A673 (cell line): Measurements from ENCODE around the gene TBXAS1. TPM values are rescaled to one million over a fixed set of nuclear protein-coding genes. Genes with fewer than 3 reads are reported as not detected.

Experiments used
- BruUV-seq: library from RNA; stranded (reverse); fragments of 400-500 nt; replicated peaks from 2 replicates; lab custom pipeline; 2021; lab: Mats Ljungman, UMichigan
- CTCF ChIA-PET: fragments of 300-600 bp; sonication (Branson Sonifier 250); formaldehyde crosslinking; loops from one replicate; lab custom pipeline; 2022; ENCODE audit warnings: antibody characterized with exemption; lab: Charles Lee
- POLR2A ChIA-PET: fragments of 300-600 bp; sonication (Branson Sonifier 250); formaldehyde crosslinking; loops from one replicate; lab custom pipeline; 2022; ENCODE audit warnings: antibody characterized with exemption; ENCODE audit not compliant: low non-redundant PET; lab: Charles Lee
- DNase-seq: peaks from one replicate; pipeline ENCODE4 v3.0.0-alpha.2; 2015; ENCODE audit warnings: low spot score
- H3K27ac ChIP-seq: fragments of 200-600 bp; sonication (generic); 2 replicates; pipeline ENCODE4 v1.5.1; 2016; ENCODE audit warnings: mixed run types, low read depth, mild to moderate bottlenecking, mixed read lengths, antibody characterized with exemption, low read length; ENCODE audit not compliant: poor library complexity, severe bottlenecking
- H3K27me3 ChIP-seq: fragments of 200-600 bp; sonication (generic); replicated peaks from 2 replicates; pipeline ENCODE4 v1.6.1; 2017; ENCODE audit warnings: mixed run types, low read depth, mild to moderate bottlenecking, mixed read lengths, antibody characterized with exemption, low read length; ENCODE audit not compliant: insufficient read depth, poor library complexity
- H3K36me3 ChIP-seq: fragments of 200-600 bp; sonication (generic); 2 replicates; pipeline ENCODE4 v1.6.1; 2016; ENCODE audit warnings: mixed run types, mild to moderate bottlenecking, mixed read lengths, antibody characterized with exemption, low read length; ENCODE audit not compliant: insufficient read depth, poor library complexity, severe bottlenecking
- H3K4me1 ChIP-seq: fragments of 200-600 bp; sonication (generic); 2 replicates; pipeline ENCODE4 v1.6.1; 2017; ENCODE audit warnings: mixed run types, mild to moderate bottlenecking, mixed read lengths, antibody characterized with exemption, low read length; ENCODE audit not compliant: insufficient read depth, poor library complexity, severe bottlenecking
- H3K4me3 ChIP-seq: fragments of 200-600 bp; sonication (generic); 2 replicates; pipeline ENCODE4 v1.5.1; 2016; ENCODE audit warnings: low read depth, mixed run types, mild to moderate bottlenecking, mixed read lengths, low read length; ENCODE audit not compliant: poor library complexity, severe bottlenecking
- H3K9me3 ChIP-seq: fragments of 200-600 bp; sonication (generic); 2 replicates; pipeline ENCODE4 v1.6.1; 2016; ENCODE audit warnings: mixed run types, low read depth, mild to moderate bottlenecking, mixed read lengths, antibody characterized with exemption, low read length; ENCODE audit not compliant: poor library complexity, severe bottlenecking
- EZH2 ChIP-seq: fragments of 200-600 bp; sonication (generic); IDR thresholded peaks from 2 replicates; pipeline ENCODE4 v1.6.1; 2017; ENCODE audit warnings: borderline replicate concordance, low read depth, mild to moderate bottlenecking, mixed read lengths, antibody characterized with exemption, low read length; ENCODE audit not compliant: poor library complexity, severe bottlenecking
- intact Hi-C: fragments of 100-400 bp; cut with micrococcal nuclease; formaldehyde crosslinking; loops from one replicate; pipeline ENCODE4 v1.10.0; 2022; ENCODE audit not compliant: unreplicated experiment
- total RNA-seq: library from RNA; stranded (reverse); gene quantifications from 2 replicates; pipeline ENCODE4 v1.2.3, GENCODE V29; 2021
- TF ChIP-seq, protein P1 (sequence below): fragments of 300-800, 200-600 bp; sonication (generic); conservative IDR thresholded peaks from 2 replicates; pipeline ENCODE4 v1.5.1; 2017; ENCODE audit warnings: low read depth, mild to moderate bottlenecking, antibody characterized with exemption, low read length, moderate library complexity, mixed read lengths

The TBXAS1 gene
- total RNA-seq, 1 experiment from 2014 or later: 2.5 TPM

DNA sequence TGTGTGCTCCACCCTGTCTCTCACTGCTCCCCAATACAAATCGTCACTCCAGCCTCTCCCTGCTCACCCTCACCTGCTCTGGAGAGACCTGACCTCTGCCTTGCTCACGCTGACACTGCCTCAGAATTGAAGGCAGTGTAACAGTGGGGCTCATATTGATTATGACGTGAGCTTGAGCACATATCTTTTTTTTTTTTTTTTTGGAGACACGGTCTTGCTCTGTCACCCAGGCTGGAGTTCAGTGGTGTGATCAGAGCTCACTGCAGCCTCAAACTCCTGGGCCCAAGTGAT lies 84.7 kb downstream of the TBXAS1 start:
- no peaks in the 10 kb centered on the region for H3K9me3 ChIP-seq
- no TSS peak for BruUV-seq
- no peak overlapping the region for H3K4me3 ChIP-seq
- no peaks in the 10 kb centered on the region for H3K4me1 ChIP-seq
- no peak for TF ChIP-seq EZH2
- TF ChIP-seq, protein P1, sequence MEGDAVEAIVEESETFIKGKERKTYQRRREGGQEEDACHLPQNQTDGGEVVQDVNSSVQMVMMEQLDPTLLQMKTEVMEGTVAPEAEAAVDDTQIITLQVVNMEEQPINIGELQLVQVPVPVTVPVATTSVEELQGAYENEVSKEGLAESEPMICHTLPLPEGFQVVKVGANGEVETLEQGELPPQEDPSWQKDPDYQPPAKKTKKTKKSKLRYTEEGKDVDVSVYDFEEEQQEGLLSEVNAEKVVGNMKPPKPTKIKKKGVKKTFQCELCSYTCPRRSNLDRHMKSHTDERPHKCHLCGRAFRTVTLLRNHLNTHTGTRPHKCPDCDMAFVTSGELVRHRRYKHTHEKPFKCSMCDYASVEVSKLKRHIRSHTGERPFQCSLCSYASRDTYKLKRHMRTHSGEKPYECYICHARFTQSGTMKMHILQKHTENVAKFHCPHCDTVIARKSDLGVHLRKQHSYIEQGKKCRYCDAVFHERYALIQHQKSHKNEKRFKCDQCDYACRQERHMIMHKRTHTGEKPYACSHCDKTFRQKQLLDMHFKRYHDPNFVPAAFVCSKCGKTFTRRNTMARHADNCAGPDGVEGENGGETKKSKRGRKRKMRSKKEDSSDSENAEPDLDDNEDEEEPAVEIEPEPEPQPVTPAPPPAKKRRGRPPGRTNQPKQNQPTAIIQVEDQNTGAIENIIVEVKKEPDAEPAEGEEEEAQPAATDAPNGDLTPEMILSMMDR: no peak
- H3K36me3 ChIP-seq: no peaks in the 10 kb centered on the region
- ChIA-PET POLR2A (no interaction called here), CTCF (no interaction called here)
- DNase-seq: no peak
- H3K27ac ChIP-seq: no peak overlapping the region
- intact Hi-C loops: no loop called here
- no peaks in the 10 kb centered on the region for H3K27me3 ChIP-seq

DNA sequence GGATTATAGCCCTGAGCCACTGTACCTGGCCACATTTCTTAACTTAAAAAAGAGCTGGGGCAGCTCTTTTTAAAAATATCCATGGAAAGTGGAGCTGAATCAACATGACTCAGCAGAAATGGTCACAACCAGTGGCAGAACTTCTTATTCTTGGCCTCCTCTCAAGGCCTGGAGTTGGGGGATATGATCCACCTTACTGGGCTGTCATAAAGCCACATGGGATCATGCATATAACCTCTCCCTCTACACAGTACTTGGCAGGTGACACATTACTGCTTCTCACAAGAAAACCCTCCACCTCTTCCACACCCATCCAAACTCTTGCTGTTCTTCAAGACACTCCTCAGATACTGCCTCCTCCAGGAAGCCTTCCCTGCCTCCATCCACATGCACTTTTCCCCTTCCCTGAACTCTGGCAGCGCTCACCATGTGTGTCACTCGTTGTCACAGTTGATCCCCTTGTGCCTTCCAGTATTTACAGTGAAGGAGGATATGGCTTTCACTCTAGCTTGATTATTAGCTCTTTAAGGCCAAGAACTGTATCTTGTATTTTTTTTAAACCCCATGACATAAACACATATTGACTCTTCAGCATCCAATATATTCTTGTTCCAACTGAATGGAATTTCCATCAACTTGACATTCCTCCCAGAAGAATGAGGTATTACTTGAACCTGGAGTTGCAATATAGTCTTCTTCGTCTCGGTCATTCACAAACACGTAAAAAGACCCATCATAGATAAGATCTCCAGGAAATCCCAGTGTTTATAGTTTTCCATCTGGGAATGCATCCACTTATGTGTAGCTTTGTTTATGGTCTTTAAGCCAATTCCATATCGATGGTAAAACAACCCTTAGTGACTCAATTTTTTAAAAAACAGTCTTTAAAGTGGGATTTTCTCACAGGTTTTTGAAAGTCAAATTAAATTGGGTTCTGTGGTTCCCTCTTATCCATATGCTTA lies 85.5 kb downstream of the TBXAS1 start:
- ChIA-PET CTCF (no interaction called here), POLR2A (no interaction called here)
- Histone ChIP-seq H3K4me1 (no peaks in the 10 kb centered on the region), H3K27ac (no peak overlapping the region), H3K4me3 (no peak overlapping the region), H3K27me3 (no peaks in the 10 kb centered on the region), H3K36me3 (no peaks in the 10 kb centered on the region), H3K9me3 (no peaks in the 10 kb centered on the region)
- BruUV-seq: no TSS peak
- TF ChIP-seq EZH2: no peak
- TF ChIP-seq, protein P1: no peak
- intact Hi-C loops: no loop called here
- no peak for DNase-seq

DNA sequence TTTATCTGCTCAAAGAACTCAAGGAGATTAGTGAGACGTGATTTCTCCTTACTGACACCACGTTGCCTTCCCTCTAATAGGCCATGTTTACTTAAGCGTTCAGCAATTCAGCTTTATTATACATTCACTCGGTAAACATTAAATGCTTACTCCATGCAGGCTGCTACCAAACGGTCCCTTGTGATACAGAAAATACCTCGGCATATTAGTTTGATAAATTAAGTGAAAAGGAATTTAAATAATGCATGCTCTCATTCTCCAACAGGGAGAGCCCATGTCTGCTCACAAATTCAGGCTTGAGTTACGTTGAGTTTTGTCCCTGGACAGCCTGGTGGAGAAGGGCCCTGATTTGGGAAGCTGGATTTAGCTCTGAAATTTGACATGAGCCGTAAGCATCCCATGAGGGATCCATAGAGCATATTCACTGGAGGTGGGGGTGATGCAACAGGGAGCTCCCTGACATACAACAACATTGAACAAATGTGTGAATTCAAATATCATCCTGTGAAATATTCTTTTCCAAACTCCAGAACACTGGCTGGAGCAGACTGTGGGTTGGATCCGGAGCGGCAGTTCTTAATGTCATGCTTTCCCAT lies 86.3 kb downstream of the TBXAS1 start:
- no peak for DNase-seq
- Histone ChIP-seq H3K27ac (no peak overlapping the region), H3K36me3 (no peaks in the 10 kb centered on the region), H3K4me3 (no peak overlapping the region), H3K9me3 (no peaks in the 10 kb centered on the region), H3K4me1 (no peaks in the 10 kb centered on the region), H3K27me3 (no peaks in the 10 kb centered on the region)
- intact Hi-C loops: no loop called here
- POLR2A ChIA-PET: no interaction called here
- TF ChIP-seq, protein P1: no peak
- CTCF ChIA-PET: no interaction called here
- no TSS peak for BruUV-seq
